ENCODE measurements around the gene ZBTB18. TPM values are rescaled to one million over a fixed set of nuclear protein-coding genes. Genes with fewer than 3 reads are reported as not detected.

Gene ZBTB18
- total RNA-seq, 1 experiment from 2014 or later = 12.1 TPM

GRCh38 chr1:244065063-244065793 lies 14.1 kb downstream of the ZBTB18 start:
- Histone ChIP-seq H2BK12ac (ENCODE audit: insufficient read length, low read depth, low read length) (no peak overlapping the region), H3K4ac (ENCODE audit: low read depth, low read length) (no peak overlapping the region), H2BK120ac (ENCODE audit: low read depth, low read length, poor library complexity, severe bottlenecking) (no peak overlapping the region), H4K20me1 (ENCODE audit: control insufficient read depth, insufficient read depth, insufficient read length) (no peaks in the 10 kb centered on the region), H4K8ac (replicated peaks; ENCODE audit: insufficient read length, low read depth, low read length) (no peak overlapping the region), H4K5ac (ENCODE audit: insufficient read length, low read depth, low read length) (no peak overlapping the region), H3K4me2 (ENCODE audit: insufficient read depth, insufficient read length, low read length) (no peak overlapping the region), H2AFZ (ENCODE audit: low read length) (no peak overlapping the region), H2BK20ac (ENCODE audit: low read depth, low read length, poor library complexity, severe bottlenecking) (no peak overlapping the region), H3K27ac (ENCODE audit: insufficient read length, low read depth, low read length) (no peak overlapping the region), H3K4me1 (ENCODE audit: insufficient read depth, low read length) (no peaks in the 10 kb centered on the region; the same call in 1 of the 2 replicates), H2BK5ac (ENCODE audit: insufficient read length, low read length) (no peak overlapping the region), H2BK15ac (ENCODE audit: low read depth, low read length) (no peak overlapping the region), H3K23ac (ENCODE audit: insufficient read length, low read depth, low read length) (no peak overlapping the region), H2AK5ac (ENCODE audit: insufficient read length, low read length) (no peak overlapping the region), H3K9ac (ENCODE audit: extremely low read depth, insufficient read length, low read length) (no peak overlapping the region), H3K14ac (ENCODE audit: insufficient read depth, low read length) (no peak overlapping the region), H4K91ac (ENCODE audit: insufficient read length, low read depth, low read length) (no peak overlapping the region), H3K23me2 (ENCODE audit: insufficient read length, low read depth, low read length, poor library complexity, severe bottlenecking) (no peaks in the 10 kb centered on the region), H3K79me2 (ENCODE audit: insufficient read depth, low read length) (no peaks in the 10 kb centered on the region), H3K18ac (ENCODE audit: insufficient read length, low read depth, low read length) (no peak overlapping the region), H3K9me3 (ENCODE audit: control insufficient read depth, low read depth, low read length) (no peaks in the 10 kb centered on the region), H3T11ph (ENCODE audit: low read length) (no peak overlapping the region), H3K27me3 (ENCODE audit: insufficient read depth, low read length) (no peaks in the 10 kb centered on the region), H3K79me1 (ENCODE audit: insufficient read depth, low read depth, low read length, poor library complexity, severe bottlenecking) (no peaks in the 10 kb centered on the region), H3K56ac (ENCODE audit: insufficient read length, low read depth, low read length) (no peak overlapping the region)
- H3K4me3 Mint-ChIP-seq = no peak overlapping the region
- WGBS (ENCODE audit: extremely low coverage, insufficient read length, low lambda C conversion rate) = no CpG with 5 or more reads among the region's 9 CpGs
- peaks cover 4% of the 10 kb centered on the region; the same call in 1 of the 2 replicates for H3K27me3 Mint-ChIP-seq (ENCODE audit: low read depth)
- no peak overlapping the region; a peak in 1 of 7 replicates for H3K27ac Mint-ChIP-seq
- TF ChIP-seq, protein P1, sequence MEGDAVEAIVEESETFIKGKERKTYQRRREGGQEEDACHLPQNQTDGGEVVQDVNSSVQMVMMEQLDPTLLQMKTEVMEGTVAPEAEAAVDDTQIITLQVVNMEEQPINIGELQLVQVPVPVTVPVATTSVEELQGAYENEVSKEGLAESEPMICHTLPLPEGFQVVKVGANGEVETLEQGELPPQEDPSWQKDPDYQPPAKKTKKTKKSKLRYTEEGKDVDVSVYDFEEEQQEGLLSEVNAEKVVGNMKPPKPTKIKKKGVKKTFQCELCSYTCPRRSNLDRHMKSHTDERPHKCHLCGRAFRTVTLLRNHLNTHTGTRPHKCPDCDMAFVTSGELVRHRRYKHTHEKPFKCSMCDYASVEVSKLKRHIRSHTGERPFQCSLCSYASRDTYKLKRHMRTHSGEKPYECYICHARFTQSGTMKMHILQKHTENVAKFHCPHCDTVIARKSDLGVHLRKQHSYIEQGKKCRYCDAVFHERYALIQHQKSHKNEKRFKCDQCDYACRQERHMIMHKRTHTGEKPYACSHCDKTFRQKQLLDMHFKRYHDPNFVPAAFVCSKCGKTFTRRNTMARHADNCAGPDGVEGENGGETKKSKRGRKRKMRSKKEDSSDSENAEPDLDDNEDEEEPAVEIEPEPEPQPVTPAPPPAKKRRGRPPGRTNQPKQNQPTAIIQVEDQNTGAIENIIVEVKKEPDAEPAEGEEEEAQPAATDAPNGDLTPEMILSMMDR (conservative IDR thresholded peaks at IDR 0.05) = no peak
- H3K36me3 Mint-ChIP-seq (ENCODE audit: insufficient read depth in 1 of 3, low read depth in 3 of 3) = no peaks in the 10 kb centered on the region
- DNase-seq = no peak
- H3K4me1 Mint-ChIP-seq = peaks cover 32 to 33% of the 10 kb centered on the region in 2 experiments
- no peaks in the 10 kb centered on the region; a peak in 1 of 5 replicates for H3K9me3 Mint-ChIP-seq

Measured in H9 (cell line).